TTC549 (cell line): Measurements from ENCODE around the gene SLC23A2.
"Not testable (repeated sequence)": the region's sequence is repeated elsewhere in the genome, so short reads cannot be mapped to it uniquely, and the experiment has no call there.

ENCODE experiments used
- FAIRE-seq: peaks from 2 replicates; lab custom pipeline; 2012; peaks lifted over from hg19 to GRCh38; lab: Jason Lieb, UNC

Gene SLC23A2

GRCh38 chr20:4901031-4901818 is 100.1 kb downstream of the SLC23A2 start:
- no peak for FAIRE-seq

GRCh38 chr20:4898282-4899244 is 102.7 kb downstream of the SLC23A2 start:
- FAIRE-seq = no peak

DNA sequence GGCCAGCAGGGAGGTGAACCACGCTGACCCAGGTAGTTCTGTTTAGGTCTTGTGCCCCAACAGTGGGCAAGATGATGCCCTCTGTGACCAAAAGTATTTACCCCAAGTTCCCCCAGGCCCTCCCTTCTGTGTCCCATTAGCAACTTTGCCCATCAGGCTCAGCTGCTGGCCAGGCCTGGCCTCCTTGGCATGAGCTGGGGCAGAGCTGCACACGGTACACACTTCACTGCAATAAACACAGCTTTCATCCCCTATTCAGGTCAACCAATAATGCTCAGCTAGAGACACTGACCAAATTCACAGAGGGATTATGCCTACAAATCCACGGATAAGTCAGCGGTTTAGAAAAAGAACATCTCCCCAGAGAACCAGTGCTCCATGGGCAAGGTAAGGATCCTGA is 103.7 kb downstream of the SLC23A2 start:
- no peak for FAIRE-seq

- FAIRE-seq = no peak
These were observed 104.3 kb downstream of the SLC23A2 start for GRCh38 chr20:4896971-4897497.

- no peak for FAIRE-seq
These were observed 105.1 kb downstream of the SLC23A2 start for GRCh38 chr20:4896119-4896702.

- no peak for FAIRE-seq
These were observed 106.3 kb downstream of the SLC23A2 start for GRCh38 chr20:4894981-4895381.

GRCh38 chr20:4894409-4894808 is 106.9 kb downstream of the SLC23A2 start:
- no peak for FAIRE-seq

DNA sequence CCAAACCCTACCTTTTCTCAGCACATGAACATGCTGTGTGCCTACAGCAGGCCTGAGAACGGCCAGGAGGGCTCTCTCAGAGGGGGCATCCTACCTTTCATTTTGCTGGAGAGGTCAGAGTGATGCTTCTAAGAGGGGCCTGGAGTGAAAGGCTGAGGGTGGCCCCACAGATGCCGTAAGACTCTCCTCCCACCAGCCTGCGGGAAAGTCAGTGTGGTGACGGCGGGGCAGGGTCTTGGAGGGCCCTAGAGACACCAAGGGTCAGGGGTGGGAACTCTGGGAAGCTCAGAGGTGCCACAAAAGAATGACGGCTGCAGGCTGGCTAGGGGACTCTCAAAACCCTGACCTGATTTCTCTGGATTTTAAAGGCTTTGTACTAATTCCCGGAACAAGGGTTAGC is 107.6 kb downstream of the SLC23A2 start:
- FAIRE-seq = no peak

DNA sequence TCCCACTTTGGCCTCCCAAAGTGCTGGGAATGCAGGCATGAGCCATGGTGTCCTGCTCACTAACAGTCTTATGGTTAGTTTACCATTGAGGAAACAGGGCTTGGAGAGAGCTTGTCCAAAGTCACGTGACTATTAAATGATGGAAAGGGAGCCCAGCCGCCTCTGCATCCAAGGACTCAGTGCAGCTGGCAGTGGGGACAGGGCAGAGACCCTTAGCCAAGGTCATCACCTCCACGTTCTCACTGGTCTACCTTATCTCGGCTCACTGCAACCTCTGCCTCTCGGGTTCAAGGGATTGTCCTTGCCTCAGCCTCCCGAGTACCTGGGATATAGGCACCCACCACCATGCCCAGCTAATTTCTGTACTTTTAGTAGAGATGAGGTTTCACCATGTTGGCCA is 109.3 kb downstream of the SLC23A2 start:
- FAIRE-seq = no peak

- no peak for FAIRE-seq
These were observed 110.0 kb downstream of the SLC23A2 start for GRCh38 chr20:4891190-4891763.

DNA sequence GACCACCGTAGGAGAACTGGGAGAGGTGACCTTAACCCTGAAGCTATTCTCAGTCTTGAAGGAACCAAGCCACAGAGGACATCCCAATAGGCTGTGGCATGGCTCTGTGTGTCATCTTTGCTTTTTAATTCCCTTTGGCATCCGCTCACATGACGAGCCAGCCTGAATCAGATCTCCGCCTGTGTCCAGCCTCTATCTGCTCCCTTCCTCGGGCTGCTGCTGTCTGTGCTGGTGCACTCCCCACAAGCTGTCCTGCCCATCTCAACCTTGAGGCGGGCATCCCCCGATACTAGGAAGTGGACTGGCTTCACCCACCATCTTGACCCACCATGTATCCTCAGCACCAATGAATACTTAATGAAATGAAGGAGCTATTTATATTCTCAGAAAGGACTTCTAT is 111.9 kb downstream of the SLC23A2 start:
- FAIRE-seq = no peak

GRCh38 chr20:4887586-4887985 is 113.7 kb downstream of the SLC23A2 start:
- no peak for FAIRE-seq

GRCh38 chr20:4886771-4887527 is 114.4 kb downstream of the SLC23A2 start:
- FAIRE-seq = no peak

- FAIRE-seq = no peak
These were observed 115.4 kb downstream of the SLC23A2 start for GRCh38 chr20:4885877-4886276.

GRCh38 chr20:4883546-4883945 is 117.8 kb downstream of the SLC23A2 start:
- FAIRE-seq = no peak

DNA sequence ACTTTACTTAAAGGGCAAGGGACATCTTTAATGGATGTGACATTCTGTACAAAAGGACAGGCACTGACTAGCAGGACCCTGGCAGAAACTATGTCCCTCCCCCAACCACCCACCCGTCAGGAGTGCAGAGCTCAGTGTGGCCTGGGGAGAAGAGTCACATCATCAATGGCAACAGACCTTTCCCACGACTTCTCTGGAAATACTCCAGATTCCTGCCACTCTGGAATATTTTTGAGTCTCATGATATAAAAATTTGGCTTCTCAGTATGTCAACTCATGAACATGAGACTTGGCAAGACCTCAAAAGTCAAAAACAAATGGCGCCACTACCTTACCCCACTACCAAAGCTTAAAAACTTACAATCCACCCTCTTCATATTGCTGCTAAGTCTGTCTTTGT is 118.3 kb downstream of the SLC23A2 start:
- FAIRE-seq = no peak

DNA sequence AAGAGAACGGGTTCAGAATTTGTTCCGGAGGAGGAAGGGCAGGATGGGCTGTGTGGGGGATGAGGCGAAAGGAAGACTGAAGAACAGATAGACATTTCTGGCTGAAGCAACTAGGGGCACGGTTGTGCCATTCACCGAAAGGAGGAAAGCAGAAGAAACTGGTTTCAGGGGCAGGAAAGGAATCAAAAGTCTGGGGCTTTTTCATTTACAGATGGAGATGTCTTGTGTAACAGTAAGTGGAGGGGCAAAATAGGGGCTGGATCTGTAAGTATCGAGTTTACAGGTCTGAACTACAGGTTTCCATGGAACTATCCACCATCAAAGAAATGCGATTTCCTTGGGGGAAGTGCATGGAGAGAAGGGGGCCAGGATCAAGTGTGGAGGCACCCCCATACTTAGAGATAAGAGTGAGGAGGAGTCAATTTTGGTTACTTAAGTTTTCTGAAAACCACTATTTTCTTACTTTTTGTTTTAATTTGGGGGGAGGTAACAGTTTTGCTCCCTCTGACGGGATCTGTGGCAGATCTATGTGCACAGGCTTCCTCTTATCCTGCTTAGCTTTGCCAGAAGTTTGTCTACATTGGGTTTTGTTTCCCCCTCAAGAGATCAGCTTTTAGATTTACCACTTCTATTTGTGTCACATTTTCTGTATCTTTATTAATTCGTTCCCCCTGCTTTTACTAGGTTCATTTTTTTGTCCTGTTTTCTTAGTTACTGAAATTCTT is 120.1 kb downstream of the SLC23A2 start:
- no peak for FAIRE-seq

- no peak for FAIRE-seq
These were observed 121.3 kb downstream of the SLC23A2 start for GRCh38 chr20:4880051-4880450.

DNA sequence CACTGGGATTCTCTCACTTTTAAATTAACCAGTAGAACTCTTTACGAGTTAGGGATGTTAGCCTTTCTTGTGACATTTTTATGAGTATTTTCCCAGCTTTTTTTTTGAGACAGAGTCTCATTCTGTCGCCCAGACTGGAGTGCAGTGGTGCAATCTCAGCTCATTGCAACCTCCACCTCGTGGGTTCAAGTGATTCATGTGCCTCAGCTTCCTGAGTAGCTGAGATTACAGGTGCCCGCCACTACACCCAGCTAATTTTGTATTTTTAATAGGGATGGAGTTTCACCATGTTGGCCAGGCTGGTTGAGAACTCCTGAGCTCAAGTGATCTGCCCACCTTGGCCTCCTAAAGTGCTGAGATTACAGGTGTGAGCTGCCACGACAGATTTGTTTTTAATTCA is 123.2 kb downstream of the SLC23A2 start:
- not testable (repeated sequence) for FAIRE-seq

GRCh38 chr20:4876731-4877130 is 124.6 kb downstream of the SLC23A2 start:
- no peak for FAIRE-seq

GRCh38 chr20:4876301-4876700 is 125.0 kb downstream of the SLC23A2 start:
- FAIRE-seq = no peak
